NCI-H2107 (cell line): ENCODE measurements around the gene MSGN1.

Experiments
- DNase-seq: peaks from one replicate; lab custom pipeline; 2025; lab: John Stamatoyannopoulos, UW

MSGN1 gene

GRCh38 chr2:17816396-17817245, at the start of gene MSGN1:
Gene MSGN1 (plus strand): TSS chr2:17816460. CDS start chr2:17816519, 59 bp downstream.
- DNase-seq = no peak

- no peak for DNase-seq
These were observed 47.4 kb upstream of the MSGN1 start for GRCh38 chr2:17768894-17769293.

- no peak for DNase-seq
These were observed 44.3 kb upstream of the MSGN1 start for GRCh38 chr2:17771956-17772355.

GRCh38 chr2:17772532-17772931, 43.7 kb upstream of the MSGN1 start:
- no peak for DNase-seq

- DNase-seq = no peak
These were observed 35.7 kb upstream of the MSGN1 start for GRCh38 chr2:17780546-17780945.

- DNase-seq = no peak
These were observed 34.8 kb upstream of the MSGN1 start for GRCh38 chr2:17781482-17781881.

- no peak for DNase-seq
These were observed 29.5 kb upstream of the MSGN1 start for GRCh38 chr2:17786727-17787126.

GRCh38 chr2:17788773-17789172, 27.5 kb upstream of the MSGN1 start:
- no peak for DNase-seq

GRCh38 chr2:17790536-17790935, 25.7 kb upstream of the MSGN1 start:
- no peak for DNase-seq

- DNase-seq = no peak
These were observed 25.0 kb upstream of the MSGN1 start for GRCh38 chr2:17791121-17791816.

- no peak for DNase-seq
These were observed 24.5 kb upstream of the MSGN1 start for GRCh38 chr2:17791817-17792130.

GRCh38 chr2:17792515-17792914, 23.7 kb upstream of the MSGN1 start:
- DNase-seq = no peak

- DNase-seq = no peak
These were observed 23.0 kb upstream of the MSGN1 start for GRCh38 chr2:17793296-17793695.

- DNase-seq = no peak
These were observed 22.4 kb upstream of the MSGN1 start for GRCh38 chr2:17793803-17794354.

GRCh38 chr2:17795309-17795708, 21.0 kb upstream of the MSGN1 start:
- DNase-seq = no peak

GRCh38 chr2:17798338-17798737, 17.9 kb upstream of the MSGN1 start:
- DNase-seq = peak; percentile 23

GRCh38 chr2:17799301-17800120, 16.7 kb upstream of the MSGN1 start:
- no peak for DNase-seq

- DNase-seq = no peak
These were observed 16.0 kb upstream of the MSGN1 start for GRCh38 chr2:17800219-17800618.

- peak; percentile 44 for DNase-seq
These were observed 15.4 kb upstream of the MSGN1 start for GRCh38 chr2:17800693-17801458.

GRCh38 chr2:17803497-17803896, 12.8 kb upstream of the MSGN1 start:
- DNase-seq = no peak

GRCh38 chr2:17804358-17804757, 11.9 kb upstream of the MSGN1 start:
- no peak for DNase-seq

- DNase-seq = no peak
These were observed 11.1 kb upstream of the MSGN1 start for GRCh38 chr2:17805166-17805565.
